Psoas muscle (tissue), 8 donors: ENCODE measurements around the gene HECW1. TPM values are rescaled to one million over a fixed set of nuclear protein-coding genes. Genes with fewer than 3 reads are reported as not detected.

Source experiments
- ATAC-seq, 4 donors: fragments of 200-7000 bp; cut with Tn5 transposase; one replicate each; pipeline ENCODE4 v1.9.1; 2020; ENCODE audit warnings: moderate library complexity in 3 of 4, mild to moderate bottlenecking in 2 of 4
- DNase-seq, 2 donors: peaks; one replicate each; pipeline ENCODE4 v3.0.0-alpha.2; 2020
- H3K27ac ChIP-seq: fragments of 200-600 bp; one replicate; pipeline ENCODE4 v1.8.0; 2022
- H3K27me3 ChIP-seq, 3 donors: fragments of 200-600 bp in 1 of 3; one replicate each; pipeline versions ENCODE4 v1.6.1 to v1.8.0; 2013 to 2022; ENCODE audit warnings: low read length in 2 of 3, mild to moderate bottlenecking in 2 of 3, moderate library complexity in 1 of 3; ENCODE audit not compliant: insufficient read depth in 3 of 3
- H3K36me3 ChIP-seq, 2 donors: fragments of 200-600 bp in 1 of 2; one replicate each; pipeline versions ENCODE4 v1.6.1 to v1.8.0; 2013 to 2022; ENCODE audit warnings: low read depth in 1 of 2, mild to moderate bottlenecking in 1 of 2, moderate library complexity in 1 of 2; ENCODE audit not compliant: insufficient read depth in 1 of 2
- H3K4me1 ChIP-seq: fragments of 200-600 bp; one replicate; pipeline ENCODE4 v1.8.0; 2022
- H3K4me3 ChIP-seq: fragments of 200-600 bp; one replicate; pipeline ENCODE4 v1.8.0; 2022; ENCODE audit warnings: mild to moderate bottlenecking
- H3K9me3 ChIP-seq: fragments of 200-600 bp; one replicate; pipeline ENCODE4 v1.8.0; 2022
- WGBS, 3 donors: extraction: QIAGEN DNeasy Blood & Tissue Kit; methylation state at CpG; one replicate each; pipeline versions ENCODE4 v1.1.6 to v1.1.7; 2013; 5-methylcytosine and 5-hydroxymethylcytosine counted together
- intact Hi-C, 2 donors: fragments of 100-400 bp; cut with DNase I; formaldehyde crosslinking; loops; one replicate each; pipeline versions ENCODE4 v1.11.0 to v1.14.2; 2022
- polyA plus RNA-seq, 3 donors: library from polyadenylated mRNA; stranded (reverse); fragments of 200-250 nt; gene quantifications; one replicate each; pipeline ENCODE4 v1.2.3, GENCODE V29; 2013
- total RNA-seq, 4 donors: library from RNA; stranded (reverse); fragmentation: NEBNext Ultra II Directional in 2 of 4; extraction: Animal tissue kit (Norgen Biotek cat#: 25700) in 2 of 4; gene quantifications; one replicate each; pipeline versions ENCODE4 v1.2.1 to v1.2.4, GENCODE V29; 2021 to 2023
- TF ChIP-seq, protein P1 (sequence below): fragments of 200-600 bp; IDR thresholded peaks from one replicate; pipeline ENCODE4 v1.8.0; 2022; ENCODE audit warnings: antibody characterized with exemption
- donor health status: healthy with polysubstance abuse.
- donor health status: DM: no; HTN: no; CAD: no; lungs with moderate emphysema.
- donor health status: Bipolar disorder and iron deficiency.
- donor health status: healthy.
- donor health status: DM: yes; HTN: yes; CAD: no.
- donor health status: DM: no; HTN: no; CAD: no.
- donor health status: DM: no; HTN: no; CAD: no.
- donor health status: DM: yes; HTN: yes; CAD: no.

Gene HECW1
- total and polyA plus RNA-seq, 7 donors: 0.07 to 2.8 (median 1.0) TPM

DNA sequence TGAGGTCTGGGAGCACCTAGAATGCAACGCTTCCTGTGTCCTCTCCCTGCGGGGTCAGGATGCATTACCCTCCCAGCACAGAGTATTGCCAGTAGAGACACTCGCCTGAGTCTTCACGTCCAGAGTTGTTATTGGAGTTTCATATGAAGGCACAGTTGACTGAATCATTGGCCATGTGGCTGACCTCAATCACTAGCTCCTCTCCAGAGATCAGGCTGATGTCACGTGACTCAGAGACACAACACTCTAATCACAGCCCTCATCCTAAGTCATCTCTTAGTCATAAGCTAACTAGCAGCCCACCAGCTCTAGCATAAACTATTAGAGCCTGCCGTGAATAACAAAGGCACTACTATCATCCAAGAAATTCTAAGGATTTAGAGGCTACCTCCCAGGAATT, 107.8 kb downstream of the HECW1 start:
- 81 to 88% (median 82%) methylated on average over 6 of the region's 6 CpGs for WGBS, 3 donors
- Histone ChIP-seq H3K4me1 (no peaks in the 10 kb centered on the region), H3K36me3 (no peaks in the 10 kb centered on the region), H3K27me3 (peaks cover 0 to 5% (median 2%) of the 10 kb centered on the region in 3 donors), H3K4me3 (no peak overlapping the region), H3K27ac (no peak overlapping the region), H3K9me3 (no peaks in the 10 kb centered on the region)
- no peak for ATAC-seq
- intact Hi-C loops: no loop called here
- TF ChIP-seq, protein P1, sequence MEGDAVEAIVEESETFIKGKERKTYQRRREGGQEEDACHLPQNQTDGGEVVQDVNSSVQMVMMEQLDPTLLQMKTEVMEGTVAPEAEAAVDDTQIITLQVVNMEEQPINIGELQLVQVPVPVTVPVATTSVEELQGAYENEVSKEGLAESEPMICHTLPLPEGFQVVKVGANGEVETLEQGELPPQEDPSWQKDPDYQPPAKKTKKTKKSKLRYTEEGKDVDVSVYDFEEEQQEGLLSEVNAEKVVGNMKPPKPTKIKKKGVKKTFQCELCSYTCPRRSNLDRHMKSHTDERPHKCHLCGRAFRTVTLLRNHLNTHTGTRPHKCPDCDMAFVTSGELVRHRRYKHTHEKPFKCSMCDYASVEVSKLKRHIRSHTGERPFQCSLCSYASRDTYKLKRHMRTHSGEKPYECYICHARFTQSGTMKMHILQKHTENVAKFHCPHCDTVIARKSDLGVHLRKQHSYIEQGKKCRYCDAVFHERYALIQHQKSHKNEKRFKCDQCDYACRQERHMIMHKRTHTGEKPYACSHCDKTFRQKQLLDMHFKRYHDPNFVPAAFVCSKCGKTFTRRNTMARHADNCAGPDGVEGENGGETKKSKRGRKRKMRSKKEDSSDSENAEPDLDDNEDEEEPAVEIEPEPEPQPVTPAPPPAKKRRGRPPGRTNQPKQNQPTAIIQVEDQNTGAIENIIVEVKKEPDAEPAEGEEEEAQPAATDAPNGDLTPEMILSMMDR: no peak
- no peak for DNase-seq

DNA sequence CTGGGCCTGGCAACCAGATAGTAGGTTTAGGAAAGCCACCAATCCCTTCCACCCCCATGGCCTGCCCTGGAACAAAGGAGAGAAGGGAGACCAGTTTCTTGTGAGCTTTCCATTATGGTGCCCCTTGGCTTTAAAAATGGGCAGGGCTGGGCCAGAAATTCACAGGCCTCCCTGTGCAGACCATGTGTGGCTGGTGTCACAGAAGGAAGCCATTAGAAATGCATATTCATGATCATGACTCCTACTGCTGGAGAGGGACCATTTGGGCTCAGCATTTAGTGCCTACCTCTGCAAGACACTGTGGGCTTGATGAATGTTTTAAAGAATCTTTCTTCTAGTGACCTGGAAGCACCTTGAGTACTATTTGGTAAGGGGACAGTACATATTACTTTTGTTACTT, 108.3 kb downstream of the HECW1 start:
- intact Hi-C loops: no loop called here
- no peaks in the 10 kb centered on the region for H3K36me3 ChIP-seq
- DNase-seq: no peak
- H3K27ac ChIP-seq: no peak overlapping the region
- no peak overlapping the region for H3K4me3 ChIP-seq
- H3K27me3 ChIP-seq: peaks cover 0 to 5% (median 2%) of the 10 kb centered on the region in 3 donors
- no peaks in the 10 kb centered on the region for H3K9me3 ChIP-seq
- no peaks in the 10 kb centered on the region for H3K4me1 ChIP-seq
- TF ChIP-seq, protein P1: no peak
- ATAC-seq: no peak

DNA sequence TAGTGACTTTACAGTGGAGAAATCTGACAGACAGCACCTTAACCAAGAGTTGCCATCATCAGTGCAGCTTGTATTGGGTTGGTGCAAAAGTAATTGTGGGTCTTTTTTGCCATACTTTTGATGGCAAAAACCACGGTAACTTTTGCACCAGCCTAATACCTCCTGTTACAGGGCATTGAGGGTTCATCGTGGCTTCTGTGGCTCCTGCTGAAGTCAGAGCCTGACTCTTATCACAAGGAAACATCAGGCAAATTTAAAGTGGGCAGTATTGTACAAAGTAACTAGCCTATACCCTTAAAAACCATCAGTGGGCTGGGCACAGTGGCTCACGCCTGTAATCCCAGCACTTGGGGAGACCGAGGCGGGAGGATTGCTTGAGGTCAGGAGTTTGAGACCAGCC, 117.4 kb downstream of the HECW1 start:
- 87 to 90% (median 89%) methylated on average over 5 of the region's 5 CpGs for WGBS, 3 donors
- H3K27me3 ChIP-seq: no peaks in the 10 kb centered on the region
- DNase-seq (no peak), ATAC-seq (no peak)
- no peaks in the 10 kb centered on the region for H3K4me1 ChIP-seq
- TF ChIP-seq, protein P1: no peak
- no peaks in the 10 kb centered on the region for H3K36me3 ChIP-seq
- no peak overlapping the region for H3K4me3 ChIP-seq
- intact Hi-C loops: no loop called here
- no peak overlapping the region for H3K27ac ChIP-seq
- H3K9me3 ChIP-seq: no peaks in the 10 kb centered on the region

DNA sequence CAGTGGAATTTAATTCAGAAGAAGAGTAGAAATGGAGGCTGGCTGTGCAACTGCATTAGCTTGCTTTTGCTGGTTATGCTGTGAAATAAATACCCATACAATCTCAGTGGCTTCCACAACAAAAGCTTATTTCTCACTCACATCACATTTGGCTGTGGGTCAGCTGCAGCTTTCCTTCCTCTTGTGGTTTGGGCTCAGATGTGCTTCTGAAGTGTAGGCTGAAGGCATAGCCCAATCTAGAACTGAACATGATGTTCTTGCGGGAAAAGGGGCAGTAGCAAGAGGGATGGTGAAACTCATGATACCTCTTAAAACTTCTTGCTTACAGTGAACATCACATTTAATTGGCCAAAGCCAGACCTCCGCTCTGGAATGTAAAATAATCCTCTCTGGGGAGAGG, 119.9 kb downstream of the HECW1 start:
- Histone ChIP-seq H3K9me3 (no peaks in the 10 kb centered on the region), H3K4me3 (no peak overlapping the region), H3K27me3 (no peaks in the 10 kb centered on the region), H3K36me3 (no peaks in the 10 kb centered on the region), H3K27ac (no peak overlapping the region), H3K4me1 (no peaks in the 10 kb centered on the region)
- intact Hi-C loops: no loop called here
- no peak for ATAC-seq
- TF ChIP-seq, protein P1: no peak
- 54 to 68% (median 60%) methylated on average over 2 of the region's 2 CpGs for WGBS, 3 donors
- DNase-seq: no peak

DNA sequence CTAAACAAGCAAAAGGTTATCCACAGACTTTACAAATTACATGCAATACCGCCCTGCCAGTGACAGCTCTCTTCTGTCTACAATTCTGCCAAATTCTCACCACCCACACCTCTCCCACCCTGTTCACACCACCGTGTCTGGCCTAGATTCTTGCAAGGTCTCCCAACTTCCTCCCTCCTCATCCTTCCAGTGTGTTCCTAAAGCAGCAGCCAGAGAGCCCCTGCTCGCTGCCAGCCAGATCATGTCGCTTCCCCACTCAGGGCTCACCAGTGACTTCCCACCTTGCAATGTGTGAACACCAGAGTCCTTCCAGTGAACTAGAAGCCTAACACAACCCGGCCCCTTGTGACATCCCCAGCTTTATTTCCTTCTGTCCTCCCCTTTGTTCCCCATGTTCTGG, 121.6 kb downstream of the HECW1 start:
- Histone ChIP-seq H3K27ac (no peak overlapping the region), H3K27me3 (no peaks in the 10 kb centered on the region), H3K4me3 (no peak overlapping the region), H3K4me1 (no peaks in the 10 kb centered on the region), H3K36me3 (no peaks in the 10 kb centered on the region), H3K9me3 (no peaks in the 10 kb centered on the region)
- DNase-seq (no peak), ATAC-seq (no peak)
- intact Hi-C loops: no loop called here
- 57 to 67% (median 58%) methylated on average over 5 of the region's 5 CpGs for WGBS, 3 donors
- TF ChIP-seq, protein P1: no peak
